Smooth muscle cell of the brain vasculature (primary cell): Measurements from ENCODE around the gene HCRTR1.

Source experiments
- DNase-seq: peaks from one replicate; pipeline ENCODE4 v3.0.0-alpha.2; 2012; ENCODE audit warnings: low read depth, low spot score

The HCRTR1 gene

GRCh38 chr1:31650161-31651088, 32.9 kb downstream of the HCRTR1 start:
- DNase-seq = no peak

GRCh38 chr1:31651089-31651420, 33.6 kb downstream of the HCRTR1 start:
- DNase-seq = no peak

- DNase-seq = no peak
Observed at GRCh38 chr1:31651766-31652165, 34.3 kb downstream of the HCRTR1 start.

- DNase-seq = no peak
Observed at GRCh38 chr1:31652891-31653499, 35.5 kb downstream of the HCRTR1 start.

GRCh38 chr1:31653717-31654473, 36.4 kb downstream of the HCRTR1 start:
- DNase-seq = no peak

GRCh38 chr1:31654474-31654776, 36.9 kb downstream of the HCRTR1 start:
- DNase-seq = no peak

GRCh38 chr1:31655104-31655503, 37.6 kb downstream of the HCRTR1 start:
- no peak for DNase-seq

- DNase-seq = no peak
Observed at GRCh38 chr1:31655756-31656155, 38.3 kb downstream of the HCRTR1 start.

GRCh38 chr1:31657020-31657804, 39.7 kb downstream of the HCRTR1 start:
- DNase-seq = no peak

- no peak for DNase-seq
Observed at GRCh38 chr1:31657972-31658510, 40.6 kb downstream of the HCRTR1 start.

- no peak for DNase-seq
Observed at GRCh38 chr1:31658721-31659120, 41.2 kb downstream of the HCRTR1 start.

- DNase-seq = no peak
Observed at GRCh38 chr1:31659889-31660288, 42.4 kb downstream of the HCRTR1 start.

GRCh38 chr1:31660871-31661455, 43.5 kb downstream of the HCRTR1 start:
- DNase-seq = no peak

- DNase-seq = no peak
Observed at GRCh38 chr1:31661856-31662255, 44.4 kb downstream of the HCRTR1 start.

GRCh38 chr1:31662463-31662862, 45.0 kb downstream of the HCRTR1 start:
- no peak for DNase-seq

GRCh38 chr1:31663622-31664452, 46.3 kb downstream of the HCRTR1 start:
- no peak for DNase-seq

GRCh38 chr1:31664528-31664927, 47.0 kb downstream of the HCRTR1 start:
- no peak for DNase-seq

- no peak for DNase-seq
Observed at GRCh38 chr1:31665234-31665878, 47.9 kb downstream of the HCRTR1 start.

- no peak for DNase-seq
Observed at GRCh38 chr1:31666263-31666963, 48.9 kb downstream of the HCRTR1 start.
